Skin of body (tissue), 2 donors: Measurements from ENCODE around the gene TSSK2. TPM values are rescaled to one million over a fixed set of nuclear protein-coding genes. Genes with fewer than 3 reads are reported as not detected.
"Not testable (repeated sequence)": the region's sequence is repeated elsewhere in the genome, so short reads cannot be mapped to it uniquely, and the experiment has no call there.

Source experiments
- DNase-seq: peaks from one replicate; lab custom pipeline; 2025; lab: John Stamatoyannopoulos, UW
- total RNA-seq: library from RNA; depleted of rRNA; stranded (reverse); fragments of >200 nt; gene quantifications from one replicate; pipeline ENCODE4 v1.2.3, GENCODE V29; 2014

TSSK2 gene
- total RNA-seq, 1 donor from 2014 or later: not detected

GRCh38 chr22:19142394-19142793 is 11.3 kb downstream of the TSSK2 start:
- no peak for DNase-seq

- DNase-seq: no peak
Observed at GRCh38 chr22:19143212-19143611, 12.1 kb downstream of the TSSK2 start.

GRCh38 chr22:19143967-19144400 is 12.9 kb downstream of the TSSK2 start:
- DNase-seq: no peak

- no peak for DNase-seq
Observed at GRCh38 chr22:19146215-19146968, 15.3 kb downstream of the TSSK2 start.

GRCh38 chr22:19147195-19147780 is 16.2 kb downstream of the TSSK2 start:
- DNase-seq: no peak

GRCh38 chr22:19148417-19149046 is 17.4 kb downstream of the TSSK2 start:
- no peak for DNase-seq

- no peak for DNase-seq
Observed at GRCh38 chr22:19149047-19149883, 18.2 kb downstream of the TSSK2 start.

- DNase-seq: no peak
Observed at GRCh38 chr22:19149991-19150390, 18.9 kb downstream of the TSSK2 start, which contains the start of gene GSC2. GSC2 (minus strand) TSS chr22:19150292; CDS start chr22:19150283, 9 bp downstream.

- DNase-seq: no peak
Observed at GRCh38 chr22:19150482-19151328, 19.6 kb downstream of the TSSK2 start.

- no peak for DNase-seq
Observed at GRCh38 chr22:19151329-19152191, 20.5 kb downstream of the TSSK2 start.

GRCh38 chr22:19152942-19153883 is 22.1 kb downstream of the TSSK2 start:
- no peak for DNase-seq

- not testable (repeated sequence) for DNase-seq
Observed at GRCh38 chr22:19156109-19156508, 25.0 kb downstream of the TSSK2 start.

- not testable (repeated sequence) for DNase-seq
Observed at GRCh38 chr22:19158649-19159048, 27.5 kb downstream of the TSSK2 start.

- DNase-seq: no peak
Observed at GRCh38 chr22:19164425-19164824, 33.3 kb downstream of the TSSK2 start.

GRCh38 chr22:19166421-19166820 is 35.3 kb downstream of the TSSK2 start:
- no peak for DNase-seq

GRCh38 chr22:19167106-19167869 is 36.2 kb downstream of the TSSK2 start:
- no peak for DNase-seq

- DNase-seq: no peak
Observed at GRCh38 chr22:19168088-19168890, 37.2 kb downstream of the TSSK2 start.
